ENCODE results near the gene GNB1.
"Not testable (repeated sequence)": the region's sequence is repeated elsewhere in the genome, so short reads cannot be mapped to it uniquely, and the experiment has no call there.

GNB1 gene

DNA sequence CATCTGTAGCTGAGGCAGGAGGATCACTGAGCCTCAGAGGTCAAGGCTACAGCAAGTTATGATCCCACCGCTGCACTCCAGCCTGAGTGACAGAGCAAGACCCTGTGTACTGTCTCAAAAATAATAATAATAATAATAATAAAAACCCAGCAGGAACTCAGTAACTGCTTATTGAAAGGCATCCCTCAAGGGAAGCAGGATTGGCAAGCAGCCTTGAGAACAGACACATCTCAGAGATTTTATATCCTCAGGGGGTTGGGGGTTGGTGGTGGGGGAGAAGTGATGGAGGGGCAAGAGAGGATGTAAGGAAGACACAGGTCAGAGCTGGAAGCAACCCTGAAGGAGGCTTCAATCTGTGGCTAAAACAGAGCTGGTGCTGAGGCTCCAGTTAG lies 29.6 kb downstream of the GNB1 start:
- no peak for DNase-seq

DNA sequence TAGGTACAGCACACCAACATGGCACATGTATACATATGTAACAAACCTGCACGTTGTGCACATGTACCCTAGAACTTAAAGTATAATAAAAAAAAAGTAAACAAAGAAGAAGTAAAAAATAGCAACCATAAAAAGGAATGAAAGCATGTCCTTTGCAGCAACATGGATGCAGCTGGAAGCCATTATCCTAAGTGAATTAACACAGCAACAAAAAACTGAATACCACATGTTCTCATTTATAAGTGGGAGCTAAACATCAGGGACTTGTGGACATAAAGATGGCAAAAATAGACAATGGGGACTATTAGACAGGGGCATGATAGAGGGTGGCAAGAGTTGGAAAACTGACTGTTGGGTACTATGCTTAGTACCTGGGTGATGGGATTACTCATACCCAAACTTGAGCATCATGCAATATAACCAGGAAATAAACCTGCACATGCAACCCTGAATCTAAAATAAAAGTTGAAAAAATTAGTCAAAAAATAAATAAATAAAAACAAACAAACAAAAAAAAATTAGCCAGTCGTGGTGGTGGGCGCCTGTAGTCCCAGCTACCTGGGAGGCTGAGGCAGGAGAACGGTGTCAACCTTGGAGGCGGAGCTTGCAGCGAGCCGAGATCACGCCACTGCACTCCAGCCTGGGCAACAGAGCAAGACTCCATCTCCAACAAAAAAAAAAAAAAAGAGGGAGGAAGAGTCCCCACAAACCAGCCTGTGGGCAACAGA lies 30.8 kb downstream of the GNB1 start:
- not testable (repeated sequence) for DNase-seq

DNA sequence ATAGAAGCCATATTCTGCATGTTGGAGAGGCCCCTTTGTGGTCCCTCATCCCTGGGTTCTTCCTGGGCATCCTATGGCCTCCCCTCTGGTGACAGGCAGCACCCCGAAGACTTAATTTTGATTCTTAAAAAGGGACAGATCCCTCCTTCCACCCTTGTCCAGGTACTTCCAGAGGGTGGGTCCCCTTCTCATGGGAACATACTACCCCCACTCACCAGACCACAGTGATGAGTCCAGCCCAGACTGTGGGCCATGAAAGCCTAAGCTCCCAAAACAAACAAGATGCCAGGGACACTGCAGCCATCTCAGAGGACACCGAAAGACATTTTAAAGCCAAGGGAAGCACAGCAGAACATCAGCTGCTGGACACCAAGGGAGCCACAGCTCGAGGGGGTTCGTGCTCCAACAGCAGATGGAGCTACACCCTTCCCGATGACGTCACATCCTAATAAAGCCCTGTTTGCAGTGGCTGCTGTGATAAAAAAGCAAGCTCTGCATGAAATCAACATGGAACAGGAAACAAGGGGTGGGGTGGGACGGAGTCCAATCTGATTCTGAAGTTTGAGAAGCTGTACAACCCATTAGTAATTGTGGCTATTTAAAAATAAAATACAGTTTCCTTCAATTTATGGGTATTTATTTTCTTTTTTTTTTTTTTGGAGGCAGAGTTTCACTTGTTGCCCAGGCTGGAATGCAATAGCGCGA lies 32.4 kb downstream of the GNB1 start:
- DNase-seq: no peak

DNA sequence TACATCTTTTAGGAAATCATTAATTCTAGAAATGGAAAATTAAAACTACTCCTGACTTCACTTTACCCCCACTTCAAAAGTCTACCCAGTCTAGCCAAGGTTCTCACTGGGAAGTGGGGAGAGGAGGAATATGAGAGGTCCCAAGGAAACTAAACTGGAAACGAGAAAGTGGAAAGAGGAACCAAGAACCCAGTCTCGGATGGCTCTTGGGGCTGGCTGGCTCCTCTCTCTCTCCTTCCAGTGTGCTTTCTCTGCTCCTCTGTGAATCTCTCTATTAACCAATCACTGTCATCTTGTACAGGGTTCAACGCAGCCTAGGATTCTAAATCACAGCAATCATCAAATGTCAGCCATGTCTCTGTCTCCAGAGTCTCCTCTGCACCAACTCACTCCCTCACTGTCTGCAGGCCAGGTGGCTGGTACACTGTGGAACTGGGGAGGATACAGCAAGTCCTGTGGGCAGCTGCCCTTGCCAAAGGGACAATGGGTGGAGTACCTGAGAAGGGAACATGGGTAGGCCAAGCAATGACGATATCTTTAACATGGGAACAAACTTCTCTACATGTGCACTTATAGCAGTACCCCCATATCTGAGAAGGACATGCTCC lies 33.7 kb downstream of the GNB1 start:
- no peak for DNase-seq

DNA sequence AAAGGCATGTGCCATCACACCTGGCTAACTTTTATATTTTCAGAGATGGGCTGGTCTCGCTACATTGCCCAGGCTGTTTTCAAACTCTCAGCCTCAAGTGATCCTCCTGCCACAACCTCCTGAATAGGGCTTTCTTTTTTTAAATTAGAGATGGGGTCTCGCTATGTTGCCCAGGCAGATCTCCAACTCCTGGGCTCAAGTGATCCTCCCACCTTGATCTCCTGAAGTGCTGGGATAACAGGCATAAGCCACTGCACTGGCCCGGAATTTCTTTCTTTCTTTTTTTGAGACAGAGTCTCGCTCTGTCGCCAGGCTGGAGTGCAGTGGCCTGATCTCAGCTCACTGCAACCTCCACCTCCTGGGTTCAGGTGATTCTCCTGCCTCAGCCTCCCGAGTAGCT lies 34.7 kb downstream of the GNB1 start:
- DNase-seq: not testable (repeated sequence)

DNA sequence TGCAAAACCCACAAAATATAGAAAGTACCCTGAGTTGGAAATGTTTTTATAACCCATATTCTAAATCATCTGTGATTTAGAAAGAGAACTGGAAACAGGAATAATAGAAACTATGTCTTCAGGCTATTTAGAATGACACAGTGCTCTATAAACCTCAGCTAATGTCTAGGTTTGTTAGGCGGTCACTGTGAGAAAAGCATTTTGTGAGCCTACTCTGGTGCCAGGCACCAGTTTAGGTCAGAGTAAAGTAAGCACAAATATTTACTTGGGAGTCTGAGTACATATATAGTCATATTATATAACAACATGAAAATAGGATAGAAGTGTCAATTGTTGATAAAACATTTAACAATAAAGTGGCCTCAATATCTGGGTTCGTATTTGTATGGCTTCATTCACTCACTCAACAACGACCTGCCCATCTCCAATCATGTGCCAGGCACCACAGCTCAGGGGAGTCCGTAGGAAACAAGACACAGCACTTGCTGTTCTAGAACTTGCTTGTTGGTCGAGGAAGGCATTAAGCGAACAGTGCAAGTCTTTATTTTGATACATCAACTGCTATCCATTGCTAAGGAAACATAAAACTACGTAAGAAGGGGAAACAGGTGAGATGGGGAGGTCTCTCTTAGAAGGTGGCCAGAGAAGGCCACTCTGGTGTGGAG lies 37.2 kb downstream of the GNB1 start:
- no peak for DNase-seq

DNA sequence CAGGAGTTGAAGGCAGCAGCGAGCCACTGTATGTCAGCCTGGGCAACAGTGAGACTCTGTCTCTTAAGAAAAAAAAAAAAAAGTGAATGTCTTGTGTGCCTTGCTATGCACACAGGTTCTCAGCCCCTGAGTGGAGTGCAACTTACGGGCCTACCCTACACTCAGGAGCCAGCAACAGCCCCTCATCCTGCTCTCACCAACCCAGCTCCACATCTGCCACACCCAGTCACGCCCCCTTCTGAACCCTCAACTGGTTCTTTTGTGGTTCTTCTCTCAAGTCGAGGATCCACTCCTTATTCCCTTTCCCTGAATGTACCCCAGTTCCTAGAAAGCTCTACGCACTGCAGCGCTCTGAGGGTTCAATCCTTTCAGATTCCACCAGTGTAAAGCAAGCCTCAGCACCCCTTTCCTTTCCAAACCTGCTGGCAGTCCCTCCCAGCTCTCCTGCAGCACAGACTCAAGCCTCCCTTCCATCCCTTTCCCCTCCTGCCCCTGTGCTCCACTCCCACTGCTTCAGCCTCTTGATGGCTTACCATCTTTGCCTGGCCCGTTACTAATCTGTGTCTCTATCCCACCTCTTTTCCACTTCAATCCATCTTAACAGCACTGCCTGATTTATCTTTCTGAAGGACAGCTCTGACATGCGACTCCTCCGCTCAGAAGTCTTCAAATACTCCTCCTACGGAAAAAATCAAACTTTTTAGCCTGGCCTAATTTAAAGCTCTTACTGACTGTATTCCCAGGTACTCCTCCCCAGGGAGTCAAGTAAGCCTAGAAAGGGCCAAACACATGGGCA lies 38.1 kb downstream of the GNB1 start:
- no peak for DNase-seq

DNA sequence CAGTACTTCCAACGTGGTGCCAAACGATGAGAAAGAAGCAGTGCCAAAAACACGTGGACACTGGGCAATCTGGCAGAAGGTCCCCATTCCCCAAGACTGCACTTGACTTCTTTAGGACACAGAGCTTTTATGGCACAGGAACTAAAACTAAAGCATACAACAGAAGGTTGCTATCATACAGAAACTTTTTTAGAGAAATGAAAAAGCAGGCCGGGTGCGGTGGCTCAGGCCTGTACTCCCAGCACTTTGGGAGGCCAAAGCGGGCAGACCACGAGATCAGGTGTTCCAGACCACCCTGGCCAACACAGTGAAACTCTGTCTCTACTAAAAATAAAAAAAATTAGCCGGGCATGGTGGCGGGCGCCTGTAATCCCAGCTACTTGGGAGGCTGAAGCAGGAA lies 43.0 kb downstream of the GNB1 start:
- DNase-seq: no peak

DNA sequence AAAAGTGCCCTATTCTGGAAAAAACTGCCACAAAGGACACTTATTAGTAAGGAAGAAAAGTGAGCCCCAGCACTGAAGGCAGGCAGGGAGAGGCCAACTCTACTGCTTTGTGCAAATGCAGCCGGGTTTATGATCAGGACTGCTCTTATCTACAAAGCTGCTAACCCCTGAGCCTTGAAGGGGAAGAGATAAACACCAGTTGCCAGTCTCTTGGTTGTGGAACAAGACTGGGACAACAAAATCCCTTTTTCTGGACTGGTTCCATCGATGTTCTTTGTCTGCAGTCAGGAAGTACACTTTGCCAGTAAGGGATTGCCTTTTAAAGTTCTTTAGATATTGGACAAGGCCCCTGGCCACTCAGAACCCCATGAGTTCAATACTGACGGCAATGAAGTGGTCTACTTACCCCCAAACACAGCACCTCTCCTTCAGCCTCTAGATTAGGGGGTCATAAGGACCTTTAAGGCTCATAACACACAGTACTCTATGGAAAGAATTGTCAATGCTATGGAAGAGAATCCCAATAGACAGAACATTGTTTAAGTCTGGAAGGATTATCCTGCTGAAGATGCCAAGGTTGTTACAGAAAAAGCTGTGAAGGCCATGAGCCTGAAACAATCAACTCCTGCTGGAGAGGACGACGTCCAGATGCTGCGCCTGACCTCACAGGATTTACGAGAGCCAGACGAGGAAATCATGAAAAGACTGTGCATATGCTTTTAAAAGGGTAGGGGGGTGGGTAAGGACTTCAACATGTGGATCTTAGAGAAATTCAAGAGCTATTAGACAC lies 43.6 kb downstream of the GNB1 start:
- DNase-seq: no peak

DNA sequence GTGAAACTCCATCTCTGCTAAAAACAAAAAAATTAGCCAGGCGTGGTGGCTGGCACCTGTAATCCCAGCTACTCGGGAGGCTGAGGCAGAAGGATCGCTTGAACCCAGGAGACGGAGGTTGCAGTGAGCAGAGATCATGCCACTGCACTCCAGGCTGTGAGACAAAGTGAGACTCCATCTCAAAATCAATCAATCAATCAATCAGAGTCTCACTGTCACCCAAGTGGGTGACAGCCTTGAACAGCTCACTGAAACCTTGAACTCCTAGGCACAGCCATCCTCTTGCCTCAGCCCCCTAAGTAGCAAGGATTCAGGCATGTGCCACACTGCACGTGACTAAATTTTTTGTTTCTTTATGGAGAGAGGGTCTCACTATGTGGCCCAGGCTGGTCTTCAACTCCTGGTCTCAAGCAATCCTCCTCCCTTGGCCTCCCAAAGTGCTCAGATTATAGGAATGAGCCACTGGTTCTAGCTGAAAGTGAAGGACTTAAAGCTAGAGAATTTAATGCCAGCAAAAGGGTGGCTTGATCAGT lies 44.4 kb downstream of the GNB1 start:
- no peak for DNase-seq

DNA sequence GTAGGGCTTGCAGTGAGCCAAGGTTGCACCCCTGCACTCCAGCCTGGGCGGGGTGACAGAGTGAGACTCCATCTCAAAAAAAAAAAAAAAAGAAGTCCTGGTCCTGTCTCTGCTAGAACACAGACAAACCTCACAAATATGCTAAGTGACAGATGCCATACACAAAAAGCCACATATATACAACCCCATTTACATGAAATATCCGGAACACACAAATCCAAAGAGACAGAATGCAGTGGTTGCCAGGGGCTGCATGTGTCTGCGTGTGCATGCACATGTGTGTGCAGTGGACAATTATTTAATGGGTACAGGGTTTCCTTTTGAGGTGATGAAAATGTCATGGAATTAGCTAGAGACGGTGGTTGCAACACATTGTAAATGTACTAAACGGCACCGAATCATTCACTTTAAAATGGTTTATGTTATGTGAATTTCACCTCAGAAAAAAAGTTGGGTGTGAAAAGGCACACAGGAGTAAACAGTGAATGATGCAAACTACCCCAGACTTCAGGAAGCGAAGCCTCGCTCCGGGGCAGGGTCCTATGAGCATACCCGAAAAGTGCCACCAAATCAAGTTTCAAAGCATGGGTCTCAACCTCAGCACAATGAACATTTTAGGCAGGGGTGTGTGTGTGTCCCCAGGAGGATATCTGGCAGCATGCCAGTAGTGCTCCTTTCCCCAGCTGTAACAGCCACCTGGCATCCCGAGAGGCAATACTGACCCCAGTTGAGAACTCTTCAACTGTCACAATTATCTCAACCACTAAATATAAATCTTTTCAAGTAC lies 48.3 kb downstream of the GNB1 start:
- DNase-seq: no peak

DNA sequence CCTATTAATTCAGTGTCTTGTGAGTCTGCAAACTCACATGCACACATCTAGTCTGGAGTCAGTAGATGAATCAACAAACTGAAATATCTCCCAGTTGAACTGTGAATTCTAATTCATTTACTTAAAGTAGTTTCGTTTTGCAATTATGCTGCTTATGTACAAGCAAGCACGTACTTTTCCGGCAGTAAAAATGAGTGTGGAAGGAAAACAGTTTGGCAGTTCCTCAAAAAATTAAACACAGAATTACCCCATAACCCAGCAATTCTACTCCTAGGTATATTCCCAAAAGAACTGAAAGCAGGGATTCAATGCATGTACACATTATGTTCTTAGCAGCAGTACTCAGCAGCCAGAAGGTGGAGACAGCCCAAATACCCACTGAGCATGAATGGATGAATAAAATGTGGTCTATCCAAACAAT lies 49.3 kb downstream of the GNB1 start:
- DNase-seq: no peak

DNA sequence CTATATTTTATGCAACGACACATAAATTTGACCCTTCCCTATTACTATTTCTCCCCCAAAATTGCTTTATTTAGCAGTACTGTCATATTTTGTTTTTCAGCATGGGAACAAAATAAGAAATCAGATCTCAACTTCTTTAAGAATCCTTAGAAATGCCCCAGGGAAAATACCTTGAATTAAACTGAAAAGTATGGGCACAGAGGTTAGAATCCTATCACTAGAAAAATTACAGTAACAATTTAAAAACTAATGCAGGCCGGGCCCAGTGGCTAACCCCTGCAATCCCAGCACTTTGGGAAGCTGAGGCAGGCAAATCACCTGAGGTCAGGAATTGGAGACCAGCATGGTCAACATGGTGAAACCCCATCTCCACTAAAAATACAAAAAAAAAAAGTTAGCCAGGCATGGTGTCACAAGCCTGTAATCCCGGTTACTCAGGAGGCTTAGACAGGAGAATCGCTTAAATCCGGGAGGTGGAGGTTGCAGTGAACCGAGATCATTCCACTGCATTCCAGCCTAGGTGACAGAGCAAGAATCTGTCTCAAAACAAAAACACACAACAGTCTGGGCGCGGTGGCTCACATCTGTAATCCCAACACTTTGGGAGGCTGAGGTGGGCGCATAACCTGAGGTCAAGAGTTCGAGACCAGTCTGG lies 51.4 kb downstream of the GNB1 start:
- DNase-seq: no peak

DNA sequence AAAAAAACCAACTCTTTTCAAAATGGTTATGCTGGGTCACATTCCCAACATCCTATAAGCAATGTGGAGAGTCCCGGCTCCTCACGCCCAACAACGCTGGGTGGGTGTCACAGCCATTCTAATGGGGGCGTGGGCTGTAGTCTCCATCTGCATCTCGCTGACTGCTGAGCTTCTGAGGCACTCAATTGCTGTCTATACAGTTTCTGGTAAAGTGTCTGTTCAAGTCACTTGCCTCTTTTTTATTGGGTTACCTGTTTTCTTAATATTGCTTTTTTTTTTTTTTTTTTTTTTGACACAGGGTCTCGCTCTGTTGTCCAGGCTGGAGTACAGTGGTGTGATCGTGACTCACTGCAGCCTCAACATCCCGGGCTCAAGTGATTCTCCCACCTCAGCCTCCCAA lies 54.8 kb downstream of the GNB1 start:
- DNase-seq: no peak

DNA sequence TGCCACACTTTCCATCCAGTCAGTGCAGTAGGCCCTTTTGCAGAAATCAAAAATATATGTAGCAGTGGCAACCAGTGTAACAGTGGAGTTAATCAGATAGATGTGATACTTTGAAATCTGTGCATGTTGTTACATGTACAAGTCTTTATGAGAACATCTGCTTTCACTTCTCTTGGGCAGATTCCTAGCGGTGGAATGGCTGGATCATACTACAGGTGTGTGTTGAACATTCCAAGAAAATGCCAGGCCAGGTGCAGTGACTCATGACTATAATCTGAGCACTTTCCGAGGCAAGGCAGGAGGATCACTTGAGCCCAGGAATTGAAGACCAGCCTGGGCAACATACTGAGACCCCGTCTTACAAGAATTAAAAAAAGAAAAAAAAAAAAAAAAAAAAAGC lies 55.3 kb downstream of the GNB1 start:
- DNase-seq: no peak

DNA sequence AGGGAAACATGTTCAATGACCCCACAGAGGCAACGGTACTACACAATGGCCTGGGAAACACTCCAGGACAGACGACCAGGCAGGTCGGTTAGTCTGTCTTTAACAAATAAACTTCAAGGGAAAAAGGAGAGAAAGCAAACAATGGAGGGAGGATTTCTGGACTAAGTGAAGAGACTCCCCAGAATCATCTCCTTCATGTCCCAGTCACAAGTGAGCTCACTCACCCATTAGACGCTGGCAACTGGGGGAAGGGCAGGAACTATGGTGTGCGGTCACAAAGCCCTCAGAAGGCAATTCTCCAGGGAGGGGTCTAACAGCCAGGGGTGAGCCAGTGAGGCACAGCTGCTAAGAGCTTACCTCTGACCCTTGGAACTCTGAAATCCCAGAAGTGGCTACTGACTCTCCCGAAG lies 57.0 kb downstream of the GNB1 start:
- no peak for DNase-seq

DNA sequence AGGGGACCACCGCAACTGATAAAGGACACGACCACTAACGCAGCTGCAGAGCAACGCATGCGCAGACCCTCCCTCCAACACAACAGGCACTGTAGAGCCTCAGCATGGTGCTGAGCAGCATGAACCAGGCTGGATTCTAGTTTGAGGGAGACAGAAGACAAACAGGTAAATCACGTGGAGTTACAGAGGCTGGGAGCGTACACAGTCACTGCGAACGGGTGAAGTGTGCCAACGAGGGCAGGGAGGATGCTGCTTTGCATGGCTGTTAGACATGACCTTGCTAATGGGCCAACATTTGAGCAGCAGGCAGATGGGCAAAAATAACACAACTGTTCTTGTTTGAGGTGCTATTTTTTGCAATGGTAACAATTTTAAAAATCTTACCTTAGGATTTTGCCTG lies 57.4 kb downstream of the GNB1 start:
- DNase-seq: no peak

DNA sequence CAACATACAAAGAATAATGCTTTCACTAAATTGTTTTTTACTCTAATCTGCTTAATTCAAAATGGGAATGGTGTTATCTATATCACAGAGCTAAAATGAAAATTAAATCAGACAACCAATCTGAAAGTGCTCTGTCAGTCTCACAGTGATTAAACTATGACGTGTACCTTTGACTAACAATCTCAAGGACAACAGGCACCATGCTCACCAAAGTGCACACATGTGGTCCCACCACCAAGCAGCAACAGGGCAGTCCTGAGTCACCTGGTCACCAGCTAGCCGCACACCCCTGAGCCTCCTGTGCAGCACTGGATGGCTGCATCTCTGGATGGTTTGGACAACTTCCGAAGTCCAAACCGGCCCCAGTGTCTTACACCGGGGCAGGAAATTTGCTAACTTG lies 58.1 kb downstream of the GNB1 start:
- DNase-seq: no peak

DNA sequence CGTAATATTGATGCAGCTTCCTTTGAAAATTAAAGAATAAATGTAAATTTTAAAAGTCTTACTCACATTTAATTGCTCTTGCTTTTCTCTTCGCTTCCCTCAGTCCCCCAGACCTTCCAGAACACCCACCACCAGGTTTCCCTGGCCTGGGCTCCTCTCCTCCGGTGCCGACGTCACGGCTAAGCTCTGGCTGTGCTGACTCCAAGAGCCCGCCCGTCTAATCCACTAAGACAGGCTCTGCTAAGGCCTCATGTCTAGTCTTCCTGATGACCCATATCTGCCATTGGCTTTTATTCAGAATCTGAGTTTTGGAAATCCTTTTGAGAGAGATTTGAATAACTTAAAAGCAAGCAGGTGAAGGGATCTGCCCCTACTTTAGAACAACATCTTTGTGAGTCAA lies 58.7 kb downstream of the GNB1 start:
- DNase-seq: no peak

Measured in right kidney (tissue), 1 donor.